HG03175 (cell line): ENCODE data around the gene BLOC1S4.

Experiments
- ATAC-seq: cut with Tn5 transposase; IDR thresholded peaks from one replicate; pipeline ENCODE4 v1.9.1; 2021; ENCODE audit warnings: mild to moderate bottlenecking, moderate library complexity; ENCODE audit not compliant: unreplicated experiment

BLOC1S4 gene

GRCh38 chr4:6760865-6761264 lies 44.9 kb downstream of the BLOC1S4 start:
- ATAC-seq = no peak

GRCh38 chr4:6761649-6762615 lies 46.0 kb downstream of the BLOC1S4 start:
- no peak for ATAC-seq

GRCh38 chr4:6763330-6763851 lies 47.4 kb downstream of the BLOC1S4 start:
- no peak for ATAC-seq

- no peak for ATAC-seq
Observed at GRCh38 chr4:6764976-6765620, 49.1 kb downstream of the BLOC1S4 start.

- ATAC-seq = no peak
Observed at GRCh38 chr4:6765703-6766102, 49.7 kb downstream of the BLOC1S4 start.
